NB4 (cell line): Measurements from ENCODE around the gene CROCC.
"Not testable (repeated sequence)": the region's sequence is repeated elsewhere in the genome, so short reads cannot be mapped to it uniquely, and the experiment has no call there.

Experiments used
- CTCF ChIP-seq: IDR thresholded peaks from one replicate; pipeline ENCODE4 v1.5.1; 2012; ENCODE audit warnings: low read depth, low read length
- MAX ChIP-seq: IDR thresholded peaks from 2 replicates; pipeline ENCODE4 v1.6.1; 2011; ENCODE audit warnings: low read depth, low read length
- MYC ChIP-seq: IDR thresholded peaks from 2 replicates; pipeline ENCODE4 v1.6.1; 2011; ENCODE audit warnings: low read depth, low read length
- POLR2A ChIP-seq: IDR thresholded peaks from 2 replicates; pipeline ENCODE4 v1.6.1; 2011; ENCODE audit warnings: mild to moderate bottlenecking; ENCODE audit not compliant: insufficient read length; ENCODE audit errors: extremely low read depth

DNA sequence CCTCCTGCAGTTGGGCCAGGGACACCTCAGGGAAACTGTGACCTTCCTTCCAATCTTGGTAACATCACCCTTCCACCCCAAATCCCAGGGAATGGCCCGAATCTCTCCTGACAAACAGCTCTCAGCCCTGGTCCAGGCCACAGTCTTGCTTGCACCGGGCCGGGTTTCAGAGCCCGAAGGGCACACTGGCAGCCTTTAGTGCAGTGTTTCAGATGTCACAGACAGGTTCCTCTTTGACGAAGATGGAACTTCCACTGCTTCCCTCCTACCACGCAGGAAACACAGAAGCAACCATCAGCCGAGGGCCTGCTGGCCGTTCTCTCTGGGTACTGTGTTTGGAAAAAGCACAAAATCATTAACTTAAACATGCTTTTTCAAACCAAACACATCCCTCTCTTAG is 9.0 kb upstream of the CROCC start:
- TF ChIP-seq CTCF, POLR2A, MYC, MAX: not testable (repeated sequence)
